Mesothelial cell of epicardium (in vitro differentiated cells): ENCODE measurements around the gene SEPTIN7. TPM values are rescaled to one million over a fixed set of nuclear protein-coding genes. Genes with fewer than 3 reads are reported as not detected.

Experiments
- DNase-seq, 2 experiments: peaks; one replicate each; pipeline ENCODE4 v3.0.0; 2021; ENCODE audit warnings: low spot score in 2 of 2; ENCODE audit not compliant: unreplicated experiment in 2 of 2
- H3K27ac Mint-ChIP-seq: 2 replicates; pipeline ENCODE4 v1.8.0; 2021; ENCODE audit warnings: mixed read lengths
- H3K27me3 Mint-ChIP-seq: 2 replicates; pipeline ENCODE4 v1.8.0; 2021; ENCODE audit warnings: low read depth, mixed read lengths
- H3K36me3 Mint-ChIP-seq: 2 replicates; pipeline ENCODE4 v1.8.0; 2021; ENCODE audit warnings: mixed read lengths
- H3K4me1 Mint-ChIP-seq: 2 replicates; pipeline ENCODE4 v1.8.0; 2021; ENCODE audit warnings: mixed read lengths
- H3K4me3 Mint-ChIP-seq: 2 replicates; pipeline ENCODE4 v1.8.0; 2021; ENCODE audit warnings: mild to moderate bottlenecking, moderate library complexity, mixed read lengths
- H3K9me3 Mint-ChIP-seq: 2 replicates; pipeline ENCODE4 v1.8.0; 2021; ENCODE audit warnings: mixed read lengths
- total RNA-seq: library from RNA; stranded (reverse); gene quantifications from 3 replicates; pipeline ENCODE4 v1.2.1, GENCODE V29; 2021
- TF ChIP-seq, protein P1 (sequence below): fragments of 200-600 bp; sonication (generic); IDR thresholded peaks from one replicate; pipeline ENCODE4 v1.5.0; 2021; ENCODE audit warnings: antibody characterized with exemption; ENCODE audit not compliant: unreplicated experiment

SEPTIN7 gene
- total RNA-seq, 1 donor from 2014 or later, result 200 TPM

DNA sequence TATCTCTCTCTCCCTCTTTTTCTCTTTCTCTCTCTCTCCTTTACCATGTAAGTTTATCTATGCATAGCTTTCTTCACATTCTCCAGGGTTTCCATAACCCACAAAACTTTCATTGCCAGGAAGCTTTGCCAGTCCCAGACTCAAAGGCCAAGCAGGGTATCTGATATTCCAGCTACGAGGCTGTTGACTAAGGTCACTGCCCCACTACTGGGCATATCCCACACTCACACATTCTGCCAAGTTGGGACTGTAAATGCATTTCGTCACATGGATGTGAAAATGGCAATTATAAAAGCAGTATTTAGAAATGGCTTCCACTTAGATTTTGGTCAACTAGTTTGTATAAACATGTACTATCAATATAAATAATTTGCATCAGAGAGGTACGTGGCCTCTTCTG is 43.3 kb upstream of the SEPTIN7 start:
- no peak overlapping the region for H3K4me3 Mint-ChIP-seq
- TF ChIP-seq, protein P1, sequence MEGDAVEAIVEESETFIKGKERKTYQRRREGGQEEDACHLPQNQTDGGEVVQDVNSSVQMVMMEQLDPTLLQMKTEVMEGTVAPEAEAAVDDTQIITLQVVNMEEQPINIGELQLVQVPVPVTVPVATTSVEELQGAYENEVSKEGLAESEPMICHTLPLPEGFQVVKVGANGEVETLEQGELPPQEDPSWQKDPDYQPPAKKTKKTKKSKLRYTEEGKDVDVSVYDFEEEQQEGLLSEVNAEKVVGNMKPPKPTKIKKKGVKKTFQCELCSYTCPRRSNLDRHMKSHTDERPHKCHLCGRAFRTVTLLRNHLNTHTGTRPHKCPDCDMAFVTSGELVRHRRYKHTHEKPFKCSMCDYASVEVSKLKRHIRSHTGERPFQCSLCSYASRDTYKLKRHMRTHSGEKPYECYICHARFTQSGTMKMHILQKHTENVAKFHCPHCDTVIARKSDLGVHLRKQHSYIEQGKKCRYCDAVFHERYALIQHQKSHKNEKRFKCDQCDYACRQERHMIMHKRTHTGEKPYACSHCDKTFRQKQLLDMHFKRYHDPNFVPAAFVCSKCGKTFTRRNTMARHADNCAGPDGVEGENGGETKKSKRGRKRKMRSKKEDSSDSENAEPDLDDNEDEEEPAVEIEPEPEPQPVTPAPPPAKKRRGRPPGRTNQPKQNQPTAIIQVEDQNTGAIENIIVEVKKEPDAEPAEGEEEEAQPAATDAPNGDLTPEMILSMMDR, result no peak
- H3K4me1 Mint-ChIP-seq, result peaks cover 37% of the 10 kb centered on the region
- H3K36me3 Mint-ChIP-seq, result no peaks in the 10 kb centered on the region
- H3K27ac Mint-ChIP-seq, result no peak overlapping the region
- no peaks in the 10 kb centered on the region for H3K9me3 Mint-ChIP-seq
- H3K27me3 Mint-ChIP-seq, result no peaks in the 10 kb centered on the region
- no peak for DNase-seq

- Mint-ChIP-seq H3K9me3 (no peaks in the 10 kb centered on the region), H3K4me1 (peaks cover 43% of the 10 kb centered on the region)
Observed at GRCh38 chr7:35758421-35758820, 42.4 kb upstream of the SEPTIN7 start.

DNA sequence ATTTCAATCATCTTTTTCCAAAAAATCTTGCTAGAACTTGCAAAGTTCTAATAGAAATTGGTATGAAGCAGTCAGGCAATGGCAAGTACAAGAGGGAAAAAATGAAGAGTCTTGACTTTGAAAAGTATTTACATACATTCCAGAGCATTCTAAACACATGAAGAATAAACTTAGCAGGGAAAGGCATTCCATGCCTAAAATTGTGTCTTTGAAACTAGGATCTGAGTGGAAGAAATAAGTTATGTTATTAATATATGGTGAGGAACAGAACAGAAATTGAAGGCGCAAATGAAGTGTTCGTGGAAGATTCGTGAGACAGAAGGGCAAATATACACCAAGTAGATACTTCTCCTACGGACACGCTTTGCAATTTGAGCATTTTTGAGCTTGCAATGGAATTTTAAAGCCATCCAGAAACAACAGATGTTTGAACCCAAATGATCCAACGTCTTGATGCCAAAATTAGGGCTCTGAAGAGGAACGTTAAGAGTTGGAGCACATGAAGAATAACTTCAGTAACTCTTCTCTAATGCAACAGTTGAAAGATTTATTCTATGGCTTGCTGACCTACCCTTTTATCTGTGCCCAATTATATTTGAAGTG is 40.6 kb upstream of the SEPTIN7 start:
- DNase-seq, result no peak
- H3K4me1 Mint-ChIP-seq, result peaks cover 48% of the 10 kb centered on the region
- H3K27me3 Mint-ChIP-seq, result no peaks in the 10 kb centered on the region
- peak overlapping the region; percentile 81 for H3K27ac Mint-ChIP-seq
- no peaks in the 10 kb centered on the region for H3K36me3 Mint-ChIP-seq
- H3K9me3 Mint-ChIP-seq, result no peaks in the 10 kb centered on the region
- TF ChIP-seq, protein P1, result no peak
- H3K4me3 Mint-ChIP-seq, result no peak overlapping the region

More at GRCh38 chr7:35758421-35758820, 42.4 kb upstream of the SEPTIN7 start:
- TF ChIP-seq, protein P1, result no peak
- Mint-ChIP-seq H3K36me3 (no peaks in the 10 kb centered on the region), H3K4me3 (no peak overlapping the region), H3K27ac (peak overlapping the region; percentile 19), H3K27me3 (no peaks in the 10 kb centered on the region)
- DNase-seq, result no peak

GRCh38 chr7:35761871-35762677 is 38.8 kb upstream of the SEPTIN7 start:
- no peaks in the 10 kb centered on the region for H3K36me3 Mint-ChIP-seq
- no peak for DNase-seq
- H3K9me3 Mint-ChIP-seq, result peaks cover 4% of the 10 kb centered on the region
- no peaks in the 10 kb centered on the region for H3K27me3 Mint-ChIP-seq
- no peak overlapping the region for H3K4me3 Mint-ChIP-seq
- peaks cover 46% of the 10 kb centered on the region for H3K4me1 Mint-ChIP-seq
- H3K27ac Mint-ChIP-seq, result peak overlapping the region; percentile 81
- TF ChIP-seq, protein P1, result no peak

DNA sequence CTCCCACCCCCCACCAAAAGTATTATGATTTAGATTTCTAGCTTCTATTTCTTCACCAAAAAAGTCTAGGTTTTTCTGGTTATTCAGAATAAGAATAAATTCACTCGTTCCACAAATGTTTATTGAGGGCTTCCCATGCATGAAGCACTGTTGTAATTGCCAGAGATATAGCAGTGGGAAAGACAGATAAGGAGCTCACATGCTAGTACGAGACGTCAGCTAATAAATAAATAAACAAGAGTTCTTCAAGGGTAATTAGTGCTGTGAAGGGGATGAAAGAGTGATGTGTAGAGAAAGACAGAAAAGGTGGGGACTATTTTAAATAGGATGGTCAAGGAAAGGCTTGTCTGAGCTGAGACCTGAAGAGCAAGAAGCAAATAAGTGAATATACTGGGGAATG is 38.1 kb upstream of the SEPTIN7 start:
- H3K27ac Mint-ChIP-seq, result peak overlapping the region; percentile 81
- H3K4me3 Mint-ChIP-seq, result no peak overlapping the region
- peaks cover 9% of the 10 kb centered on the region for H3K9me3 Mint-ChIP-seq
- TF ChIP-seq, protein P1, result no peak
- H3K4me1 Mint-ChIP-seq, result peaks cover 46% of the 10 kb centered on the region
- no peaks in the 10 kb centered on the region for H3K36me3 Mint-ChIP-seq
- no peak for DNase-seq
- no peaks in the 10 kb centered on the region for H3K27me3 Mint-ChIP-seq
